ENCODE measurements around the gene COLGALT1. TPM values are rescaled to one million over a fixed set of nuclear protein-coding genes. Genes with fewer than 3 reads are reported as not detected.
A peak's percentile ranks its signal among the peaks of the same experiment; 100 is the strongest.

COLGALT1 gene
- total RNA-seq, 8 experiments from 2014 or later = 19.7 to 101 (median 31.0) TPM

DNA sequence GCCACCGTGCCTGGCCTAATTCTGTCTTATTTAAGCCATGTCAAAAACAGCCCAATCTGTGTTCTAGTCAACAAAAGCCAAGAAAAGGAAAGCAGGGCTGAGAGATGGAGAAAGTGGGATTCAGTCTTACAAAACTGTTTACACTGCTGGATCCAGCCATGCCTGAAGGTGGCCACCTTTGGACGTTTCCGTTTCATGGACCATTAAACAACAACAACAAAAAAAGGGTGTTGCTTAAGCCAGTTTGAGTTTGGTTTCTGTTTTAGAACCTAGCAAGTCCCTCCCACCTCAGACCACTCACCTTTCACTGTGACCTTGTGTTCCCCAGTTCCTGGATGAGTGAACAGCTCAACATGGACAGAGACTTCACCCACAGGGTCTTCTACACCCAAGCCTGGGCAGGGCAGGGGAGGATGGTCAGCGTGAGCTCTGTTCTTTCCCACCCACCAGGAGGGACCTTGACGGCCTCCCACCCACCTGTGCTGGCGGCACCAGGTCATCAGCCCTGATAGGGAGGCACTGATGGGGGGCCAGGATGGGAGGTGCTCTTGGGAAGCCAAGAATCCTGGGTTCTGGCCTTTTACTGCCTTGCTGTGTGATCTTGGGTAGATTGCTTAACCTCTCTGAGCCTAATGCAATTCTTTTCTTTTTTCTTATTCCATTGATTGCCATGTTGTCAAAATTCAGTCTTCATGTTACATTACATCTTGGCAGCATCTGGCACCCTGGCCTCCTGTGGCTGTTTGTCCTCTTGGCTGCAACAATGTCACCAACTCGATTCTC is 56.2 kb downstream of the COLGALT1 start:
- WGBS, 10 experiments = 28 to 100% (median 75%) methylated on average over 1 to 4 of the region's 7 CpGs; no CpG with 5 or more reads in 1 of the 10 experiments
- no peaks in the 10 kb centered on the region for H3K4me1 ChIP-seq (replicated peaks in 1 of 2)
- no peak for ATAC-seq (replicated peaks in 6 of 8)
- no peak overlapping the region for H3K27ac ChIP-seq
- no peak overlapping the region for H3K4me3 ChIP-seq
- in situ Hi-C loops (cut with MboI; ENCODE audit: low pct_unique_long_range_greater_than_20kb in 2 of 9, low sequenced_read_pairs in 9 of 9, unreplicated experiment in 9 of 9) = no loop called here

DNA sequence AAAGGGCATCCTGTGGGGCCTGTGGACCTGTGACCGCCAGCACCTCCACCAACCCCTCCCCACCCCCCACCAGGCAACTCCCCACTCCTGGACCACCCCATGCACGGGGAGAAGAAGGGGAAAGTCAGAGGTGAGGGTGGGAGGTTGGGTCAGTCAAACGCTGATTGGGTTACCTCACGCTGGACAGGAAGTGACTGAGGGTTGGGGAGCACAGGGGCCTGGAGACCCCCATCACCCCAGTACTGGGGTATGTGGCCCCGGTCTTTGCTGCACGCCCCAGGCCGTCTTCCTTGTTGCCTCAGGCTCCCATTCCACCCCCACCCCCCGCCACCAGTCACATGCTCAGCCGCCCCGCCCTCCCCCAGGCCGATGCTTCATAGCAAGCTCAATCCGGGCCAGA is 59.0 kb downstream of the COLGALT1 start:
- Histone ChIP-seq H3K27ac (no peak overlapping the region), H3K4me3 (no peak overlapping the region), H3K4me1 (replicated peaks in 1 of 2) (no peaks in the 10 kb centered on the region)
- ATAC-seq (replicated peaks in 6 of 8) = no peak
- 92% methylated on average over 2 of the region's 12 CpGs; no CpG with 5 or more reads in 9 of the 10 experiments for WGBS, 10 experiments
- in situ Hi-C loops (cut with MboI; ENCODE audit: low pct_unique_long_range_greater_than_20kb in 2 of 9, low sequenced_read_pairs in 9 of 9, unreplicated experiment in 9 of 9) = no loop called here

DNA sequence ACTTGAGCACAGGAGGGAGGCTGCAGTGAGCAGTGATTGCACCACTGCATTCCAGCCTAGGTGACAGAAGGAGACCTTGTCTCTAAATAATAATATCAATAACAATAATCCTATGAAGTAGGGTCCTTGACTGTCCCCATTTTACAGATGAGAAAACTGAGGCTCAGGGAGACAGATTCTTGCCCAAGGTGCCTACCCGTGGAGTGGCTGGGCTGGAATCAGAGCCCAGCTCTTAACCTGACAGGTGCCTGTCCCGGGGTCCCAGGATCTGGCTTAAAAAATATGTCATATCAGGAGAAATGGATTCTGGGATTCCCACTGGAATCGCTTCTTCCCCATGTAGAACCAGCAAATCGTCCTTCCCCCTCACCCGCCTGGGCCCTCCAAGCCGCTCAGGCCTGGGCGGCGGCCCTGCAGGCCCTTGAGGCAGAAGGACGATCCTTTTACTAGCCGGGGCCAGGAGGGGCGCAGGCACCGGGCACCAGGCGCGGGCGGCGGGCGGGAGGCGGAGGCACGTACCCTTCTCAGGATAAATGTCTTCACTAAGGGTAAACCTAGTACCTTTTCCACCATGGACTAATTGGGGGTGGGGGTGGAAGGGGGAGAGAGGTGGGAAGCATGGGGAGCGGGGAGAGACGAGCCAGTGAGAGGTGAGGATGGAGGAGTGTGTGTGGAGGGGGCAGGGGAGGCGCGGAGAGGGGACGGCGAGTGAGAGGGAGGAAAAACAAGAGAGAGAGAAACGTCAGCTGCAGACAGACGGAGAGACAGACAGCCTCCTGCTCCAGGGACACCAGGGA is 60.6 kb downstream of the COLGALT1 start:
- H3K27ac ChIP-seq = no peak overlapping the region
- in situ Hi-C loops (cut with MboI; ENCODE audit: low pct_unique_long_range_greater_than_20kb in 2 of 9, low sequenced_read_pairs in 9 of 9, unreplicated experiment in 9 of 9) = no loop called here

DNA sequence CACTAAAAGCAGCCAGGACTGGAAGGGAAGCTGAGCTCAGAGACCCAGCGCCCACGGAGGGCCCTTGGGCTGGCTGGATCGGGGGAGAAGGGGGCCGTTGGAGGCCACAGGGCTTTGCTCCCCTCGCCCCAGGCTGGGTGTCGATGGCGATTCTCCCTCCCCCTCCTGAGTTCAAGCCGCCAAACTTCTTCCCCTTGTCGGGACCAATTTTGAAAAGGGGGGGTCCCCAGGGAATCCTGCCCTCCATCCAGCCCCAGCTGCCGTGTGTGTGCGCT is 61.2 kb downstream of the COLGALT1 start:
- no peak overlapping the region for H3K4me3 ChIP-seq
- in situ Hi-C loops (cut with MboI; ENCODE audit: low pct_unique_long_range_greater_than_20kb in 2 of 9, low sequenced_read_pairs in 9 of 9, unreplicated experiment in 9 of 9) = no loop called here
- ATAC-seq (replicated peaks in 6 of 8) = peak in 4 of 8 experiments; percentile 12 to 29 (median 16)
- H3K27ac ChIP-seq = no peak overlapping the region
- 0 to 27% methylated on average over 3 of the region's 11 CpGs; no CpG with 5 or more reads in 8 of the 10 experiments for WGBS, 10 experiments
- H3K4me1 ChIP-seq (replicated peaks in 1 of 2) = no peaks in the 10 kb centered on the region

More for the DNA sequence above, 60.6 kb downstream of the COLGALT1 start:
- H3K4me3 ChIP-seq = no peak overlapping the region
- 10 to 60% (median 35%) methylated on average over 2 of the region's 27 CpGs; no CpG with 5 or more reads in 6 of the 10 experiments for WGBS, 10 experiments
- ATAC-seq (replicated peaks in 6 of 8) = peak in 5 of 8 experiments; percentile 5 to 70 (median 27)
- no peaks in the 10 kb centered on the region for H3K4me1 ChIP-seq (replicated peaks in 1 of 2)

DNA sequence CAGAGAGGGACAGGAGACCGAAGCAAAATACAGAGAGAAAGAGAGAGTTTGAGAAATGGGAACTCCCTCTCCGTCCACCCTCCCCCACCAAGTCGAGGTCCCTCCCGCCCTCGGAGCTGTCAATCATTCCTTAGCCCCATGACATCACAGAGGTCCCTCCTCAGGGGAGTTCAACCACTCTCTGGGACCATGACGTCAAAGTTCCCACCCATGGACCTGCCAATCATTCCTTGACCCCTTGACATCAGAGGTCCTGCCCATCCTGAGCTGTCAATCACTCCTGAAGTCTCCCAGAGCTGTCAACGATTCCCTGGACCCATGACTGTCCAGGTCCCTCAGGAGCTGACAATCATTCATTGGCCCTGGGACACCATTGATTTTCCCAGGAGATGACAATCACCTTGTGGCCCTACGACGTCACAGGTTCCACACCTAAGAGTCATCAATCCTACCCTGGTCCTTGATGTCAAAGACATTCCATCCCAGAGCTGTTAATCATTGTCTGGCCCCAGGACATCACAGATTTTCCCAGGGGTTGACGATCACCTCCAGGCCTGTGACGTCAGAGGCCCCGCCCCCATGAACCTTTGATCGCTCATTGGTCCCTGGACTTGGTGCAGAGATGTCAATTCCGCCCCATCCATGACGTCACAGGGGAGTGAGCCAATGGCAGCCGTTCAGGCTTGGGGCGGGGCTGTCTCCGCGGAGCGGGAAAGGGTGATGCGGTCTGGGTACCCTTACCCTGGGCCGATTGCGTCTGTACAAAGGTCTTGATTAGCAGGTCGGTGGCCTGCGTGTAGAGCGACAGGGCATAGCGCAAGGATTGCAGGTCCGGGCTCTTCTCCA is 61.7 kb downstream of the COLGALT1 start:
- H3K4me3 ChIP-seq = no peak overlapping the region
- peak in 7 of 8 experiments; percentile 33 to 53 (median 40) for ATAC-seq (replicated peaks in 6 of 8)
- in situ Hi-C loops (cut with MboI; ENCODE audit: low pct_unique_long_range_greater_than_20kb in 2 of 9, low sequenced_read_pairs in 9 of 9, unreplicated experiment in 9 of 9) = no loop called here
- H3K27ac ChIP-seq = no peak overlapping the region
- H3K4me1 ChIP-seq (replicated peaks in 1 of 2) = no peaks in the 10 kb centered on the region
- WGBS, 10 experiments = 0 to 100% (median 81%) methylated on average over 1 to 14 of the region's 28 CpGs; no CpG with 5 or more reads in 4 of the 10 experiments

DNA sequence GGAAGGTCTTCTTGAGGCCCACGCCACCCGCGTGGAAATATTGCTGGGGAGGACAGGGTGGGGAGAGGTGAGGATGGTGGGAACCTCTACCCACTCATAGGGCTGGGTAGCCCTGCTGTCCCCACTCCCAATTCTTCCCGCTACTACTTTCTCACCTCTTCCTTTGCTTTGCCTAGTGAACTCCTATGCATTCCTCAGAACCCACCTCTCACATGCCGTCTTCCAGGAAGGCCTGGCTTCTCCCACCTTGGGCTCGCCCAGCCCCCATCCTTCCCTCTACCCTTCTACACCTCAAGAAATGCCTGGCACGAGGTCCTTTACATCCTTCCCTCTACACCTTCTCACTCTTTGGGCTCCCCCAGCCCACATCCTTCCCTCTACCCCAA is 62.4 kb downstream of the COLGALT1 start:
- WGBS, 10 experiments = 10 to 100% (median 92%) methylated on average over 1 to 5 of the region's 7 CpGs; no CpG with 5 or more reads in 3 of the 10 experiments
- Histone ChIP-seq H3K4me3 (no peak overlapping the region), H3K4me1 (replicated peaks in 1 of 2) (no peaks in the 10 kb centered on the region), H3K27ac (no peak overlapping the region)
- in situ Hi-C loops (cut with MboI; ENCODE audit: low pct_unique_long_range_greater_than_20kb in 2 of 9, low sequenced_read_pairs in 9 of 9, unreplicated experiment in 9 of 9) = no loop called here
- peak in 2 of 8 experiments; percentile 1 to 13 for ATAC-seq (replicated peaks in 6 of 8)

DNA sequence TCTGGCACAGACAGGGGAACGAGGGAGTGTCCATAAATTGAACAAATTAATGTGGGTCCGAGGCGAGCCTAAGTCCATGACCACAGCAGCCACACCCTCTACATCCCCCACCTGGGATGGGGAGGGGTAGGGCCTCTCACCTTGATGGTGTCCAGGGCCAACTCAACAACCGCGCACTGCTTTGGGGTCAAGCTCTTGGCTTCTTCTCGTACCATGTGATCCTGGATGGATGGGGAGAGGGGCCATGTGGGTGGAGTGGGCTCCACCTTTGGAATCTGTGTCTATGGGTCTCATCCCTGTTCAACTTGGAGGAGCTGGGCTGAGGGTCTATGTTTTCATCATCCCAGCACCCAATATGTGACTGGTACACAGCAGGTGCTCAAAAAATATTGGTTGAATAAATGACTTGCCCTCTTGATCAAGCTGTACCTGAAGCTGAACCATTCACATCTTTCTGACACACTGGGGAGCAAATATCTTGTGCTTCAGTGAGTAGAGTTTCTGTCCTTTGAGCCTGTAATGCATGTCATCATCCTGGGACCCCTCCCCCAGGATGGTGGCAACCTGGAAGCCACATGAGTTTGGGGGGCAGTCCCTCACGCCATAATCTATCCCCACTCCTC is 62.9 kb downstream of the COLGALT1 start:
- in situ Hi-C loops (cut with MboI; ENCODE audit: low pct_unique_long_range_greater_than_20kb in 2 of 9, low sequenced_read_pairs in 9 of 9, unreplicated experiment in 9 of 9) = no loop called here
- no peak overlapping the region for H3K27ac ChIP-seq
- peak in 1 of 8 experiments; percentile 3 for ATAC-seq (replicated peaks in 6 of 8)
- H3K4me3 ChIP-seq = no peak overlapping the region
- WGBS, 10 experiments = 40 to 100% (median 86%) methylated on average over 1 to 3 of the region's 7 CpGs; no CpG with 5 or more reads in 4 of the 10 experiments
- H3K4me1 ChIP-seq (replicated peaks in 1 of 2) = no peaks in the 10 kb centered on the region

DNA sequence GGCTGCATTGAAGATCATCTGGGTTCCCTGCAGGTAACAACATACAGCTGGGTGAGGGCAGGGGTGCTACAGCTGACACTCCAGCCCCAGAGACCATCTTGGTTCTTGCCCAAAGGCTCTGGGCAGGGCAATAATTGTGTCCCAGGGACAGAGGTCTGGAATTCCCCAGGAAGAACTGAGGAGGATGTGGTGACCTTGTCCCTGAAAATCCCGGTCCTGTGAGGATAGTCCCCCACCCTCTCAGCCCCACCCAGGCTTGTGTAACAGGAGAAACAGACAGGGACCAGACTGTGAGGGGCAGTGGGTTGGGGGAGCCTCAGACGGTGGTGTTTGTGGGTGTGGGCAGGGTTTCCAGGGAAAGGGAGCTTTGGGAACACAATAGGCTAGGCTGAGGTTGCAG is 63.5 kb downstream of the COLGALT1 start:
- in situ Hi-C loops (cut with MboI; ENCODE audit: low pct_unique_long_range_greater_than_20kb in 2 of 9, low sequenced_read_pairs in 9 of 9, unreplicated experiment in 9 of 9) = no loop called here
- peak in 3 of 8 experiments; percentile 25 to 41 (median 31) for ATAC-seq (replicated peaks in 6 of 8)
- 0% methylated on average over 1 of the region's 2 CpGs; no CpG with 5 or more reads in 9 of the 10 experiments for WGBS, 10 experiments

DNA sequence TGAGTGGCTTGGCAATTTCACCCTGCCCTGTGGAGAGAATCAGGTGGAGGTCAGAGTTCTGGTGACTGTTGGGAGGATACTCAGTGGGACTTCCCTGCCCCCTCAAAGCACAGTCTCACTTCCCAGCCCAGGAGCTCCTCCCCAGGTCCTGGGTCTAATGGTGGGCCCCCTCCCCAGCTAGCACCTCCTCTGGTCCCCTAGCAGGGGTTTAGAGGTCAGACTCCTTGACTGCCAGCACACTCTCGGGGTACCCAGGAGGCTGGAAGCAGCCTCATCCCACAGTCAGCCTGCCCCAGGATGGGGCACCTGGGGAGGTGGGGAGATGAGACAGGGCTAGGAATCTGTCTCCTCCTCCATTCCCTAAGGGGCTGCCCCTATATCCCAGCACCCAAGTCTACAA is 65.2 kb downstream of the COLGALT1 start:
- in situ Hi-C loops (cut with MboI; ENCODE audit: low pct_unique_long_range_greater_than_20kb in 2 of 9, low sequenced_read_pairs in 9 of 9, unreplicated experiment in 9 of 9) = no loop called here
- Histone ChIP-seq H3K27ac (no peak overlapping the region), H3K4me1 (replicated peaks in 1 of 2) (no peaks in the 10 kb centered on the region), H3K4me3 (no peak overlapping the region)
- ATAC-seq (replicated peaks in 6 of 8) = no peak
- no CpG with 5 or more reads among the region's 1 CpG for WGBS, 10 experiments

More for the DNA sequence above, 63.5 kb downstream of the COLGALT1 start:
- Histone ChIP-seq H3K4me3 (no peak overlapping the region), H3K4me1 (replicated peaks in 1 of 2) (no peaks in the 10 kb centered on the region), H3K27ac (no peak overlapping the region)

DNA sequence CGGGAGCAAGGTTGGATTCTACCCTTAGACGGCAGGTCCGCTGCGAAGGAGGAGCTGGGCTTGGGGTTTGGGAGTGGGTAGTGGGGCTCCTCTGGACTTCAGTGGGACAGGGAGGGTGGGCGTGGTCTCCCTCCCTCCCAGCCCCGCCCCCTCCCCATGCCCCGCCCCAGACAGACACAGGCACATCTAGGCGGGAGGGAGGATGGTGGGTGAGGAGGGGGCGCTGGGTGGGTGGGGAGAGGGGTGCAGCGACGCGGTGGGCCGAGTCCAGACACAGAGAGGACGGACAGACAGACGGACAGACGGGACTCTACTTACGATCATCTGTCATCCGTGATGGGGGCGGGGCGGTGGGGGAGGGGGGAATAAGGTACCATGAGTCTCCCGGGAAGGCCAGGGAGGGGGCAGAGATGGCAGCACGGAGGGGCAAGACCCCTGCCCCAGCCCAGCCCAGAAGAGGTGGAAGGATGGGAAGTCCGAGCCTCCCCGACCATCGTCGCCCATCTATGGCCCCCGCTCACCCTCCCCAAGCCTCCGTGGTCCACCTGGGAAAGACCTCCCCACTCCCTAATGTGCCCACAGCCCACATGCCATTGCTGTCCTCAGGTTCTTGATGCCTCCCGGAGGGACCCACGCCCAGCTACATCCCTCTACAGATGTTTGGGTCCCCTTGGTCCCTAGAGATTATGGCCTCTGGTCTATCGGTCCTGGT is 67.9 kb downstream of the COLGALT1 start:
- Histone ChIP-seq H3K4me3 (no peak overlapping the region), H3K4me1 (replicated peaks in 1 of 2) (no peaks in the 10 kb centered on the region), H3K27ac (no peak overlapping the region)
- 63 to 100% (median 95%) methylated on average over 1 to 2 of the region's 31 CpGs; no CpG with 5 or more reads in 4 of the 10 experiments for WGBS, 10 experiments
- peak in 4 of 8 experiments; percentile 12 to 33 (median 21) for ATAC-seq (replicated peaks in 6 of 8)
- in situ Hi-C loops (cut with MboI; ENCODE audit: low pct_unique_long_range_greater_than_20kb in 2 of 9, low sequenced_read_pairs in 9 of 9, unreplicated experiment in 9 of 9) = no loop called here

DNA sequence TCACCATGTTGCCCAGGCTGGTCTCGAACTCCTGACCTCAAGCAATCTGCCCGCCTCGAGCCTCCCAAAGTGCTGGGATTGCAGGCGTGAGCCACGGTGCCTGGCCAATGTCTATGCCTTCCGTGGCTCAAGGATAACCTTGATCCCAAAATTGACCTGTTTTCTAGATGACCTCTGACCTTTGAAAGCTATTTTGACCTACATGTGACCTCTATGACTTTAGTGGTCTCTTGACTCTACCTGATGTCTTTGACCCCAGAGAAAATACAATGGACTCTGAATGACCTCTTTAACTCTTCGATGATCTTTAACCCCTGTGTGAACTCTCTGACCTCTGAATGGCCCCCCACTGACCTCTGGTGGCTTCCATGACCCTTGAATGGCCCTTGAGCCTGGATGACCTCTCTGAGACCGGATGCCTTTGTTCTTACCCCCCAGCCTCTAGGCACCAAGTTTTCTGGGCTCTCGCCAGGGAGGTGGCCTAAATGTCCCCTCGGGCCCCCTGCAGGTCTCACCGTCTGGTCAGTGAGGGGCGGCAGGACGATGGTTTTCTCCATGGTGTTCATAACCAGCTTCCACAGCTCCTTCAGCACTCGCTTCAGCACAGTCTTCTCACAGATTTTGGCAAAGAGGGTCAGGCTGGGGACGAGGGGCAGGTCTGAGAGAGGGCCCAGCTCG is 69.0 kb downstream of the COLGALT1 start:
- ATAC-seq (replicated peaks in 6 of 8) = no peak
- Histone ChIP-seq H3K4me3 (no peak overlapping the region), H3K27ac (no peak overlapping the region), H3K4me1 (replicated peaks in 1 of 2) (no peaks in the 10 kb centered on the region)
- in situ Hi-C loops (cut with MboI; ENCODE audit: low pct_unique_long_range_greater_than_20kb in 2 of 9, low sequenced_read_pairs in 9 of 9, unreplicated experiment in 9 of 9) = no loop called here
- WGBS, 10 experiments = 74 to 100% (median 94%) methylated on average over 1 to 10 of the region's 16 CpGs; no CpG with 5 or more reads in 2 of the 10 experiments

All from motor neuron (in vitro differentiated cells).